ENCODE data around the gene SOS2.
"Not testable (repeated sequence)": the region's sequence is repeated elsewhere in the genome, so short reads cannot be mapped to it uniquely, and the experiment has no call there.

Gene SOS2

GRCh38 chr14:50093496-50093895, 137.9 kb downstream of the SOS2 start:
- intact Hi-C loops (cut with DNase I), result no loop called here
- no peak for DNase-seq

GRCh38 chr14:50092006-50092555, 139.3 kb downstream of the SOS2 start:
- intact Hi-C loops (cut with DNase I), result no loop called here
- no peak for DNase-seq

GRCh38 chr14:50091240-50091913, 140.0 kb downstream of the SOS2 start:
- no peak for DNase-seq
- intact Hi-C loops (cut with DNase I), result no loop called here

- intact Hi-C loops (cut with DNase I), result no loop called here
- DNase-seq, result no peak
These were observed 142.2 kb downstream of the SOS2 start for GRCh38 chr14:50089208-50089607.

GRCh38 chr14:50088731-50089130, 142.6 kb downstream of the SOS2 start:
- intact Hi-C loops (cut with DNase I), result no loop called here
- no peak for DNase-seq

GRCh38 chr14:50088117-50088515, 143.3 kb downstream of the SOS2 start:
- no peak for DNase-seq
- intact Hi-C loops (cut with DNase I), result no loop called here

- intact Hi-C loops (cut with DNase I), result no loop called here
- no peak for DNase-seq
These were observed 143.8 kb downstream of the SOS2 start for GRCh38 chr14:50087341-50088116.

GRCh38 chr14:50086321-50086711, 145.1 kb downstream of the SOS2 start:
- no peak for DNase-seq
- intact Hi-C loops (cut with DNase I), result no loop called here

- intact Hi-C loops (cut with DNase I), result no loop called here
- peak in 28 of 42 donors; percentile 9 to 80 (median 46) for DNase-seq
These were observed 145.6 kb downstream of the SOS2 start for GRCh38 chr14:50085570-50086320.

- intact Hi-C loops (cut with DNase I), result no loop called here
These were observed 146.7 kb downstream of the SOS2 start for GRCh38 chr14:50084666-50085065.

GRCh38 chr14:50083467-50084337, 147.7 kb downstream of the SOS2 start:
- DNase-seq, result no peak
- intact Hi-C loops (cut with DNase I), result no loop called here

More at GRCh38 chr14:50084666-50085065, 146.7 kb downstream of the SOS2 start:
- no peak for DNase-seq

GRCh38 chr14:50082784-50083466, 148.5 kb downstream of the SOS2 start:
- DNase-seq, result no peak
- intact Hi-C loops (cut with DNase I), result no loop called here

GRCh38 chr14:50082308-50082742, 149.1 kb downstream of the SOS2 start:
- no peak for DNase-seq
- intact Hi-C loops (cut with DNase I), result no loop called here

- DNase-seq; intact Hi-C loops (cut with DNase I): not testable (repeated sequence)
These were observed 152.3 kb downstream of the SOS2 start for GRCh38 chr14:50079103-50079502.

- intact Hi-C loops (cut with DNase I), result not testable (repeated sequence)
These were observed 157.7 kb downstream of the SOS2 start for GRCh38 chr14:50073663-50074062.

GRCh38 chr14:50072395-50072794, 159.0 kb downstream of the SOS2 start:
- no peak for DNase-seq
- intact Hi-C loops (cut with DNase I), result no loop called here

More at GRCh38 chr14:50073663-50074062, 157.7 kb downstream of the SOS2 start:
- not testable (repeated sequence) for DNase-seq

- intact Hi-C loops (cut with DNase I), result no loop called here
- no peak for DNase-seq
These were observed 160.4 kb downstream of the SOS2 start for GRCh38 chr14:50070840-50071548.
